ENCODE data around the gene EFCAB6.

GRCh38 chr22:43508489-43508888 is 303.6 kb downstream of the EFCAB6 start:
- no peak for TF ChIP-seq EZH2 (IDR thresholded peaks at IDR 0.05; ENCODE audit: low read depth)
- TF ChIP-seq CTCF (conservative IDR thresholded peaks at IDR 0.05): no peak

All from PC-9 (cell line).